ENCODE results near the gene GAA.

Gene GAA

DNA sequence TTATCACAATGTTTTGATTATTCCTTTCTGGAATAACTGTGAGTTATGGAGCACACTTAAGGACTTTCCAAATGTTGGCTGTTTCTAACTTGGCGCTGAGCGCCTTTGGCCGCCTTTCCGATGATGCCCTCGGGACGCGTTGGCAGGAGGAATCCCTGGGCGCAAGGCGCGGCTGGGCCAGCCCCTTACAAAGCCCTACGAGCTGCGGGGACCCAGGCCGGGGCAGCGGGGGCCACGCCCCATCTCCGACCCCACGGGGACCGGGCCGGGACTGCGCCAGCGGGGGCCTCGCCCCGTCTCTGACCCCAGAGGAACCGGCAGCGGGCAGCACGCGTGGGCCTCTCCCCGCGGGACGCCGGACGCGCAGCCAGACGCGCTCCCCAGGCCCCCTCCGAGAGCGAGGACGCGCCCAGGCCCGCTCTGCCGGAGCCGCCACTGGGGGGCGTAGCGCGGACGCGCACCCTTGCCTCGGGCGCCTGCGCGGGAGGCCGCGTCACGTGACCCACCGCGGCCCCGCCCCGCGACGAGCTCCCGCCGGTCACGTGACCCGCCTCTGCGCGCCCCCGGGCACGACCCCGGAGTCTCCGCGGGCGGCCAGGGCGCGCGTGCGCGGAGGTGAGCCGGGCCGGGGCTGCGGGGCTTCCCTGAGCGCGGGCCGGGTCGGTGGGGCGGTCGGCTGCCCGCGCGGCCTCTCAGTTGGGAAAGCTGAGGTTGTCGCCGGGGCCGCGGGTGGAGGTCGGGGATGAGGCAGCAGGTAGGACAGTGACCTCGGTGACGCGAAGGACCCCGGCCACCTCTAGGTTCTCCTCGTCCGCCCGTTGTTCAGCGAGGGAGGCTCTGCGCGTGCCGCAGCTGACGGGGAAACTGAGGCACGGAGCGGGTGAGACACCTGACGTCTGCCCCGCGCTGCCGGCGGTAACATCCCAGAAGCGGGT lies at the start of gene GAA:
Gene GAA, plus strand, starts transcription at position 571 of the 935 bp plus-strand sequence. CDS start 3,006 bp downstream, outside the sequence.
- peak; percentile 90 for DNase-seq

DNA sequence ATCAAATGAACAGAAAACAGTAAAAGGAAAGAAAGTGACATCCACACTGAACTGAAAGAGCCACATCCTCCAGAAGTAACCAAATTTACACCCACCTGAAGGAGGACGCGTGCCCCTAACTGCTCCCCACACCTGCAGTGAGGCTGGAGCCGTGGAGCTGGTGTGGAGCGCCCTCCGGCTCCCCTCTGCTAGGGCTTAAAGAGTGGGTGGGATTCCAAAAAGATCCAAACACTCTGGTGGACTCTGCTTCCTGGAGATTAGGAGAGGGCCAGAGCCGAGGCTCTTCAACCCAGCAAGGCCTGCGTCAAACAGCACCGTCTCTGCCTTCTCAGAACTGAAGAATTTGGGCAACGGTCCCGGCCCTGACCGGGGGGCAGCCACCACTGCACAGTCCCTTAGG lies 49.7 kb upstream of the GAA start:
- no peak for DNase-seq

DNA sequence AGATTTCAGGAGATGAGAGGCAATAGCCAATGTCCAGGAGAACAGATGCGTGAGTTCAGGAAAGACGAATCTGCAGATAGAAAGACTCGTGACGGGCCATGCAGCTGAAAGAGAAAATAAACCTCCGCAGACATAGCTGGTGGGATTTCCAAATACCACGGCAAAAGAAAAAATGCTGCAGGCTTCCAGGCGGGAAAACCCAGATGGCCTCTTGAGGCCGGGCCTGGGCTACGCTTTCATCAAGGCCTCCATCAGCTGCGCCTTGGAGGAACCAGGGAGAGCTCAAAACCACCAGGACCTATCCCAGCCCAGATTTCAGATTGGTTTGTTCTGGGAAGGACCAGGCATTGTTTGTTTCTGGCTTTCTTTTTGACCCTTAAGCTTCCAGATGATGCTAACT lies 48.3 kb upstream of the GAA start:
- DNase-seq: no peak

GRCh38 chr17:80055597-80055996 lies 45.8 kb upstream of the GAA start:
- DNase-seq: no peak

DNA sequence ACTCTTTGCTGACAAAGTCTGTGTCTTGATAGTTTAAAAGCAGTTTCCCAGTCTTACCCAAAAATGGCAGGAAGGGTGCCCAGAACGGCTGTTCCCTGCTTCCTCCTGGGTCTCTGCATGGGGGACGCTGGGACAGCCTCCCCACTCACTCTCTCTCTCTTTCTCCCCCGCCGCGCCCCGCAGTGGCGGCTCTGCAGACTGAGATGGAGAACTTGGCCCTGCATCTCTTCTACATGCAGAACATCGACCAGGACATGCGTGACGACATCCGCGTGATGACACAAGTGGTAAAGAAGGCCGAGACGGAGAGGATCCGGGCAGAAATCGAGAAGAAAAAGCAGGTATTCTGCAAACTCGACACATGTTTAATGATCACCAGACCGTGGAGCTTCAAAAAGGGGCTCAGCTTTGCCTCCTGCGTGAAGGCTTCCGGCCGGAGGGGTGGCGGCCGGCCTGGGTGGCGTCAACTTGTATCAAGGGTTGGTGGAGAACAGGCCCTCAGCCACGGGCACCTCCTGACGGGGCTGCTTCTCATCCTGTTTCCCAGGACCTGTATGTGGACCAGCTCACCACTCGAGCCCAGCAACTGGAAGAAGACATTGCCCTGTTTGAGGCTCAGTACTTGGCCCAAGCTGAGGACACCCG lies 42.9 kb upstream of the GAA start:
- no peak for DNase-seq

- DNase-seq: no peak
These were observed 40.7 kb upstream of the GAA start for GRCh38 chr17:80060644-80061043.

DNA sequence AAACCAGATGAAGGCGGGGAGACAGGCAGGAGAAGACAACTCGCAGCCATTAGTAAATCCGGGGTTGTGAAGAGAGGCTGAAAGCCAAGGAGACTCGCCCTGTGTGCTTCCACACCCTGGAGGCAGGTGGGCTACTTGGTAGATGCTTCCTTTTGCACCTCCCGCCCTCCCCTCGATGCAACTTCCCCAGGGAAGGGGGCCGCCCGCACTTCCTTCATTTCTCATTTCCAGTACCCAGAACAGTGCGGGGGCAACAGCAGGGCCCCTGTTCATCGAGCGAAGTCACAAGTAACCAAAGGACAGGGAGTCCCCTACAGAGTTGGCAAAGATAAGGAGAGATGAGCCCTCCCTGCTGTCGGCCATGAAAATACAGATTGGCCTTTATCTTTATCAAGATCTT lies 40.0 kb upstream of the GAA start:
- no peak for DNase-seq

- DNase-seq: no peak
These were observed 37.4 kb upstream of the GAA start for GRCh38 chr17:80063830-80064585.

GRCh38 chr17:80064696-80065095 lies 36.7 kb upstream of the GAA start:
- no peak for DNase-seq

- DNase-seq: no peak
These were observed 35.8 kb upstream of the GAA start for GRCh38 chr17:80065478-80066170.

DNA sequence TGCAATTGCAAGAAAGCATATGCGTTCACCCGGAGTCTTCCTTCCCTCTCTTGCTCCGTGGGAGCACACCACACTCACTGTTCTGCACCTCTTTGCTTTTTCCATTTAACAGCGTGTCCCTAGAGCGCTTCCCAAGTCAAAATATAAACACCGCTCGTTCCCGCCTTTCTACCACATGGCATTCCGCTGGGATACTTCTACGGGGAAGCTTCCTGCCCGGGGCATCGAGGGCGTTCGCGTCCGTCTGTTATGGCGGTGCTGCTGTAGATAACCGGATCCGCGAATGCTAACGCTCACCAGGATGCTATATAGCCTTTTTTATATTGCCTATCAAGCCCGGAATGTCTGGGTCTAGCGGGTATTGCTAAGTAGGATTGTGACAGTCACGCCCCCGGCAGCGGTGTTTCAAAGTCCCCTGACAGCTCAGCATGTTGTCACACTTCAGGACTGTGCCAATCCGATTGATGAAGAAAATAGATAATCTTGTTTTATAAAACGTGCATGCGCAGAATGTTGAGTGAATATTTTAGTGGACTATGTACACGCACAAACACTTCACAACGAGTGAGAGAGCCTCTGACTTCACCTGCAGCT lies 33.9 kb upstream of the GAA start:
- no peak for DNase-seq

GRCh38 chr17:80068301-80069222 lies 32.8 kb upstream of the GAA start:
- no peak for DNase-seq

GRCh38 chr17:80070375-80071115 lies 30.8 kb upstream of the GAA start:
- DNase-seq: no peak

DNA sequence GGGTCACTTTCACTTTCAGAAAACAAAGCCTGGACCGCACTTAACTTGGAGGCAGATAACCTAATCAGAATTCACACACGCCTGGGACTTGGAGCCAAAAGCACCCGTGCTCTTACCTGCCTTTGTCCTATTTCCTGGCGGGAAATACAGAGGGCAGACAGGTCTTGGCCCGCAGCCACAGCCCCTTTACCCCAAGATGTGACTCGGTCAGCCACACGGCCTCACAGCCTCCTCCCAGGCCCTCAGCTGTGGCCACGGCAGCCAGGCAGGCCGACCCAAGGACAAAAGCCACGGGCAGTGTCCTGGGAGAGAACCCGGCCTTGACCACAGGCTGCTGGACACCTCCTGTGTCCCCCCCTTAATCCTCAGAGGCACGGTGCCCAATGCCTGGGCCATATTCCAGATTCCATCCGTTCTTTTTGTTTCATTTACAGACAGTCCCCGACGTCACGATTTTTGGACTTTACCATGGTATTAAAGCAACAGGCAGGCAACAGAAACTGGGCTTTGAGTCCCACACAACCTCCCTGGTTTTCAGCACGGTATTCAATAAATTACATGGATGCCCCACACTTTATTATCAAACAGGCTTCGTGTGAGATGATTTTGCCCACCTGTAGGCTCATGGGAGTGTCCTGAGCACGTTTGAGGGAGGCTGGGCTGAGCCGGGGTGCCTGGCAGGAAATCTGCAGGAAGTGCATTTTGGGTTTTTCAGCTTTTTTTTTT lies 30.1 kb upstream of the GAA start:
- no peak for DNase-seq

DNA sequence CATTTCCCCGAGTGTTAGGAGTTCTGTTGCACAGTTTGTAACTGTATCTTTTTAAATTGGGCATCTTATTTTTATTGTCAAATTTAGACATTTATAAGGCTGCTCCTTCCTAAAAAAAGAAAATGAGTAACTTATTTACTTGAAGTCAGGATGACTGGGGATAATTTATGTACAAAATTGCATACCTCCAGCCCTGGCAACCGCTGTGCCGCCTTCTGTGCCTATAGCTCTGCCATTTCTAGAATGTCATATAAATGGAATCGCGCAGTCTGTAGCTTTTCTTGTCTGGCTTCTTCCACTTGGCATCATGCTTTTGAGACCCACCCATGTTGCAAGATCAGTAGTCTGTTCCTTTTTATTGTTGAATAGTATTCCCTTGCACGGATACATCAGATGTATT lies 29.0 kb upstream of the GAA start:
- no peak for DNase-seq

DNA sequence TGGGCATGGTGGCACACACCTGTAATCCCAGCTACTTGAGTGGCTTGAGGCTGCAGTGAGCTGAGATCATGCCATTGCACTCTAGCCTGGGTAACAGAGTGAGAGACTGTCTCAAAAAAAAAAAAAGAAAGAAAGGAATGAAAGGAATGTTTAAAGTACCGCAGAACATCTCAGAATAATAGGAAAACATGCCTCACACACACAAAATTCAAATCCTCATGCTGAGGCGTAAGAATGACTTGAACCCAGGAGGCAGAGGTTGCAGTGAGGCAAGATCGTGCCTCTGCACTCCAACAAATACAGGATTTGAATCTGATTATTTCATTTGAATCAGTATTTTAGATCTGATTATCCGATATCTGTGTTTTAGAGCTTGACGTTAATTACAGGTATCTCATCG lies 21.3 kb upstream of the GAA start:
- DNase-seq: no peak

DNA sequence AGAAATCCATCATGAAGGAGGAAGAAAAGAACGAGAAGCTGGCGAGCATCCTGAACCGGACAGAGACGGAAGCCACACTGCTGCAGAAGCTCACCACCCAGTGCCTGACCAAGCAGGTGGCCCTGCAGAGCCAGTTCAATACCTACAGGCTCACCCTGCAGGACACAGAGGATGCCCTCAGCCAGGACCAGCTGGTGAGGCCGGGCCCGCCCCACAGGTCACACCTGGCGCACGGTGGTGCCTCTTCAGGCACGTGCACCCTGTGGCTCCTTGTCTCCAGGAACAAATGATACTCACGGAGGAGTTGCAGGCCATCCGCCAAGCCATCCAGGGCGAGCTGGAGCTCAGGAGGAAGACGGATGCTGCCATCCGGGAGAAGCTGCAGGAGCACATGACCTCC lies 19.8 kb upstream of the GAA start:
- DNase-seq: no peak

- DNase-seq: peak; percentile 73
These were observed 18.8 kb upstream of the GAA start for GRCh38 chr17:80082403-80083135.

GRCh38 chr17:80083136-80083661 lies 18.2 kb upstream of the GAA start:
- no peak for DNase-seq

Measured in RPMI8226 (cell line).